H54 (cell line): Measurements from ENCODE around the gene GPRIN1.

Experiments
- DNase-seq: peaks from one replicate; pipeline ENCODE4 v3.0.0; 2011; ENCODE audit warnings: low spot score, mixed read lengths; ENCODE audit not compliant: insufficient read length
- FAIRE-seq: peaks from 3 replicates; lab custom pipeline; 2011; peaks lifted over from hg19 to GRCh38; lab: Jason Lieb, UNC
- POLR2A ChIP-seq: IDR thresholded peaks from 2 replicates; pipeline ENCODE4 v1.6.1; 2011; ENCODE audit warnings: low read depth, mild to moderate bottlenecking, low read length

GPRIN1 gene

DNA sequence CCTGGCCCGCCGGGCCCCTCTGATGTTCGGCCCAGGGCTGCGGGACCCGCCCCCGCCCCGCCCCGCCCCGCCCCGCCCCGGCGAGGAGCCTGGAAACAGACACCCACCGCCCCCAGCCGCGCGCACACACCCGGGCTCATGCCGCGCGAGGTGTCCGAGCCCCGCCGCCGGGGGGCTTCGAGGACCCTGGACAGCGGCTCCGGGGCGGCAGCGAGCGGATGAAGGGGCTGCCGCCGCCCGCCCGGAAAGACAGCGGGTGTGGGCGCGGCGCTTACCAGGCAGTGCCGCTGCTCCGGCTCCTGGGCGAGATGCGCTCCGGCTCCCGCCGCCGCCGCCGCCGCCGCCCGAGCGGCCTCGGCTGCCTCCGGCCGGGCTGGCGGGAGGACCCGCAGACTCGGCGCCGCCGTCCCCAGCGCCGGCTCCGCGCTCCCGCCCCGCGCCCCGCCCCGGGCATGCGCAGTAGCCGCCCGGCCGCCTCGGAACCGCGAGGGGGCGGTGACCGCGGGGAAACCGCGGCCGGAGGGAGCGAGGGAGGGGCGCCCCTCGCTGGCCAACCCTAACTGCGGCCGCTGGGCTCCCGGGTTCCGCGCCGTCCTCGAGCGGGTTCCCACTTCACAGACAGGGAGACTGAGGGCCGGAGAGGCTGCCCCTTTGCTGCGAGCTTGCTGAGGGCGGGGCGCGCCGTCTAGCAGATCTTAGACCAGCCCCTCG lies at the start of gene GPRIN1:
Gene GPRIN1, minus strand, starts transcription at position 433 of the 711 bp plus-strand sequence. CDS start 10,322 bp downstream, outside the sequence.
- DNase-seq = peak; percentile 90
- FAIRE-seq = no peak
- no peak; the same call in none of the 2 replicates for TF ChIP-seq POLR2A

DNA sequence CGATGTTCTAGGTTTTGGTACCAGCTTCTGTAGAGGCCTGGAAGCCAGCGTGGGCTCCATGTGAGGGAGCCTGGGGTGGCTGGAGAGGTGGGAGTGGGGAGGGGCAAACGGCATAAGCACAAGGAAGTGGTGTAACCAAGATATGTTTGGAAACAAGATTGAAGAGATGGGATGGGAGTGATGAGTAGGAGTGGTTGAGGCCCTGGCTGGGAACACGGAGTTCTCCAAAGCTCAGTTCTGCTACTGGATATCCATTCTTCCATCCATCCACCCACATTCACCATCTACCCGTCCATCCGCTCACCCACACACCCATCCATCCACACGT lies 49.5 kb upstream of the GPRIN1 start:
- FAIRE-seq (no peak), DNase-seq (no peak)
- TF ChIP-seq POLR2A = no peak

DNA sequence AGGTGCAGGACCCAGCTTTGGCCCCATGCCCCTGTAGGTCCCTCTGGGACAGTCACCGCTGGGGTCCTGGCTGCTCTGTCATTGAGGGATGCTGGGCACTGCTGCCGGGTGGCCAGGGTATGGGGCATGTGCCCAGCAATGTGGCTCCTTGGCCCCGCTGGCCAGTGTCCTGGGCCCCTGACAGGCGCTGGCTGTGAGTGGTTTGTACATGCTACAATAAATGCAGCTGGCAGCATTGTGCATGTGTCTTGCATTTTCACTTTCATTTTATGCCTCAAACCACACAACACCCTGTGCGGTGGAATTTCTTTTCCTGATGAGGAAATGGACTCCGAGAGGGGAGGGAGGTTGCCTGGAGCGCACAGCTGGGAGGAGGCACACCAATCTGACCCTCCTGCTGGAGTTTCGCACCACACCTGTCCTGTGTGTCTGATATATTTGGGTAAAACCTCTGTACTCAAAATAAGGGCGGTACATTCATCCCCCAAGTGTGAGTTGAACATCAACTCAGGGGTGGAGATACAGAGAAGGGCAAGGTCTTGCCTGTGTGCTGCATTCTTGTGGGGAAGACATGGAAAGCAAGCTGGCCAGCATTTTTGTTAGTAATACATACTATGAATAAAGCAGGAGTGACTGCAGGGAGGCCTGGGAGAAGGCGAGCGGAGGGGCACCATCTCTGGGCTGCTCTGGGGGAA lies 49.0 kb upstream of the GPRIN1 start:
- TF ChIP-seq POLR2A = no peak
- FAIRE-seq (no peak), DNase-seq (no peak)

DNA sequence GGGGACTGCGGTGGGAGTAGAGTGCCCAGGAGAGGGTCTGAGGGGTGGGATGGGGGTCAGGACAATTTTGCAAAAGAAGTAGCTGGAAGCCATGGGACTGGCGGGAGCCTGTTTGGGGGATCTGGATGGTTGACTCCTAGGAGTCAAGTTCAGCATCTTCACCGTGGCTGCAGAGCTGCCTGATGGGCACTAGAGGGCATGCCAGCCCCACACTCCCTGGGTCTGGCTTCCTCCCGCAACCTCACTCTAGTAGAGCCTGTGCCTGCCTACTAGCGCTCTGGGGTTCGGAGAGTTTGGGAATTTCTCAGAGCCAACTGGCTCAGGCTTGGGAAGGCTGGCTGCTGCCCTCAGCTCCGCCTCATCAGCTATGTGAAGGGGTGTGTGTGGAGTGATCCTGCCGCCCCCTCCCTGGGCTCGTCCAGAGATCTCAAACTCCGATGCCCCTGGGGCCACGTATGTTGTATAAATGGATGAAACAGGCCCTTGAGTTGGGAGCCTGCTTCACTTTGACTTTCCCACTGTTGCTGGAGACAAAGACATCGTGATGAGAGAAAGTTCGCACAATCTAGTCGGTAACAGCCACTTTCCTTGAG lies 48.1 kb upstream of the GPRIN1 start:
- FAIRE-seq (no peak), DNase-seq (peak; percentile 71)
- no peak for TF ChIP-seq POLR2A

DNA sequence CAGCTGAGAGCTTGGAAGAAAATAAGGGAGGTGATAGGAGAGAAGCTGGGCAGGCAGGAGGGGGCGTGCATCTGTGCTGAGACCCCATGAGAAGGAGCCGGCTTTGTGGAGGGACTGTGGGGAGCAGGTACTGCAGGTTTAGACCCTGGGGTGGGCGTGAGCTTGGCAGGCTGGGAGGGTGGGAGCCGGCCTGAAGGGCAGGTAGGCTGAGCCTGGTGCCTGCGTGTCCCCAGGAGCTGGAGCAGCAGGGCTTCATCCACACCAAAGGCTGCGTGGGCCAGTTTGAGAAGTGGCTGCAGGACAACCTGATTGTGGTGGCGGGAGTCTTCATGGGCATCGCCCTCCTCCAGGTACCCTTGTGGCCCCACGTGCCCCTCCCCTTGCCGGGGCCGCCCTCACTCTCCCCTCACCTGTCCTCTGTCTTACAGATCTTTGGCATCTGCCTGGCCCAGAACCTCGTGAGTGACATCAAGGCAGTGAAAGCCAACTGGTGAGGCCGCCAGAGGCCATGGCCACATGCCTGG lies 46.6 kb upstream of the GPRIN1 start:
- no peak for TF ChIP-seq POLR2A
- DNase-seq (no peak), FAIRE-seq (no peak)

DNA sequence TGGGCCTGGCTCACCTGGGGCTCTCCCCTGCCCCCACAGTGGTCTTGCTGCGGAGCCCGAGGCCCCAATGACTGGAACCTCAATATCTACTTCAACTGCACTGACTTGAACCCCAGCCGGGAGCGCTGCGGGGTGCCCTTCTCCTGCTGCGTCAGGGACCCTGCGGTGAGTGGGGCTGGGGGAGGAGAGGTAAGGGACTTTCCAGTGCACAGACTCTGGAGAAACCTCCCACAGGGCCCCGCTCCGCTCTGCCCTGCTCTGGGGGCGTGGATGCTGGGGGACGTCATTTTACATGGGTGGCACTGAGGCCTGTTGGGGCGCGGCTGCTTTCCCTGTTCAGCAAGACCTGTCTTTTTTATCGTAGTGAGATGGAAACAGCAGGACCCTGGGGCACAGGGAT lies 44.9 kb upstream of the GPRIN1 start:
- DNase-seq (no peak), FAIRE-seq (no peak)

DNA sequence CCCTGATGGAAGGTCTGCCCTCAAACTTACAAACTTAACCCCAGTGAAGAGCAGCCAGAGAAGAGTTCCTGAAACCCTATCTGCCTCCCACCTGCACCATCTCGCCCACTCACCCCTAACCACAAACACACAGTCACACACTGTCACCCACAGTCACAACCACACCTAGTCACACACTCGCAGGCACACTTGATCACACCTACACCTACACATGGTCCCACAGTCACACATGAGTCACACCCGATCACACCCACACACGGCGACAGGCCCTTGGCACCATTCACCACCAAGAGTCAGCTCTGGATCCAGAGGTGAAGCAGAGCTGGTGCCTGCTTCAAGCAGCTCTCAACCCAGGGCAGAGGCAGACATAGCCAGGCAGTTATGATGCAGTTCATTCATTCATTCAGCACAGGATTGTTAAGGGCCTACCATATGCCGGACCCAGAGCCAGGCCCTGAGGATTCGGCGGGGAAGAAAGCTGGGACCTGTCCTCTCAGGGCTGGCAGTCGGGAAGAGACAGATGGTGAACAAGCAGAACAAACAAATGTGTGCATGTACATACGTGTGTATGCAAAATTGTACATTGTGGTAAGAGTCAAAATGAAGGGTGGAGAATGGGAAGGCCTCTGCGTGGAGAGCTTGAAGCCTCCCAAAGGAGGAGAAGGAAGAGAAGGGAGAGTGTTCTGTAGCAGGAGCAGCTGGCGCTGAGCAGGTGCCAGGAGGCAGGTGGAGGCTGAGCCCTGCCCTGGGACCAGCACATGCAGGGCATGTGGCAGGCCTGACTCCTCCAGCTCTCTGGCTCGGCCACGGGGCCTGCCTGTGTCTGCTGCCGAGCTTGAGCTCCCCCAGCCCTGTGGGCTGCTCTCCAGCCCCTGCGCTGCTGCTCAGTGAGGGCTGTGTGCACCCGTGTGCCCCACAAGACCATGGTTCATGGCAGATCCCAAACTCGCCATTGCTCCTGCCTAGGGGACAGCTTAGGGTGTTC lies 43.7 kb upstream of the GPRIN1 start:
- FAIRE-seq (no peak), DNase-seq (no peak)
- no peak for TF ChIP-seq POLR2A

More for the DNA sequence above, 44.9 kb upstream of the GPRIN1 start:
- no peak for TF ChIP-seq POLR2A

DNA sequence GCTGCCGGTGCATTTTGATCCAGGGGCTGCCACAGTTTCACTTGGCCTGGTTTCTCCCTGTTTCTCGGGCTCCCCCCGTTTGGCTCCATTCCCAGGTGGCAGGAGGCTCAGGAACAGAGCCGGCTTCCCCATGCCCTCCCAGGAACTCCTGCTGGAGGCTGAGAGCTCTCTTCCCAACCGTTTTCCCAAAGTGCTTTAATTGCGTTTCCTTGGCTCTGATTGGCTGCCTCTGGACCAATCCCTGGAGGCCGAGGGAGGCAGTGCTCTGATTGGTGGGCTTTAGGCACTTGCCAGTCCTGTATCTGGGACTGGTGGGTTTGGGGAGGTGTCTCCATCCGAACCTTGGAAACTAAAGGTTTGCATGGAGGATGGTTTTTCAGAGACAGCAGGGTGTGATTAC lies 42.2 kb upstream of the GPRIN1 start:
- DNase-seq = no peak
- no peak for FAIRE-seq
- no peak for TF ChIP-seq POLR2A

DNA sequence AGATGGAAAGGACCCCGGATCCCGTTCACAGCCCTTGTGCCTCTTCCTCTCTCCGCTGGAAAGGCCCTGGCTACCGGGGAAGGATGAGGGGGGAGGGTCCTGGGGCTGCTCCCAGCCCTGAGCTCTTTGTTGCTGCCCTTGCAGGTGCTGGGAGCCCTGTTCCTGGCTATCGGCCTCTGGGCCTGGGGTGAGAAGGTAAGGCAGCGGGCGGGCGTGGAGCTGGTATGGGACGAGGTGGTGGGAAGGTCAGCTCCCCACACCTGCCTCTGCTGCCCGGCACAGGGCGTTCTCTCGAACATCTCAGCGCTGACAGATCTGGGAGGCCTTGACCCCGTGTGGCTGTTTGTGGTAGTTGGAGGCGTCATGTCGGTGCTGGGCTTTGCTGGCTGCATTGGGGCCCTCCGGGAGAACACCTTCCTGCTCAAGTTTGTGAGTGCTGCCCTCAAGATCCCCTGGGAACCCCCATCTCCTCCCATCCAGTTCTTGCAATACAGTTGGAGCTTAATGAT lies 41.6 kb upstream of the GPRIN1 start:
- no peak for TF ChIP-seq POLR2A
- DNase-seq (no peak), FAIRE-seq (no peak)

DNA sequence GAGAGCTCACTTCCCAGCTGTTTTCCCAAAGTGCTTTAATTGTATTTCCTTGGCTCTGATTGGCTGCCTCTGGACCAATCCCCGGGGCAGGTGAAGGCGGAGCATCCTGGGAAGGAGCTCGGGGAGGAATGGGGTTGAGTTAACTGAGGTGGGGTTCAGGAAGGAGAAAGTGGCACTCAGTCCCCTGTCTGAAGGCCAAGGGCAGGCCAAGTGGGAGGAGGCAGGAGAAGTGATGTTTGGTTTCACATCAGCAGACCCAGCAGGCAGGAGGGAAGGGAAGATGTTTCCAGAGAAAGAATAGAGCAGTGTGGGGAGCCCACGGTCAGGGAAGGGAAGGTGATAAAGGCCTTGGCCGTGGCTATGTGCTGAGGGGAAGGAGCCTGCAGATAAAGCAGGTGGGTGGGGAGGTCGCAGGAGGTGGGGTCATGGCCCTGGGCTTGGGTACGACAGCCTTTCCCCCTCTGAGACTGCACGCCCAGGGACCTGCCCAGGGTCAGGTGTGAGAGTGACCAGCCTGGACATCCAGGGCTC lies 40.5 kb upstream of the GPRIN1 start:
- no peak for FAIRE-seq

DNA sequence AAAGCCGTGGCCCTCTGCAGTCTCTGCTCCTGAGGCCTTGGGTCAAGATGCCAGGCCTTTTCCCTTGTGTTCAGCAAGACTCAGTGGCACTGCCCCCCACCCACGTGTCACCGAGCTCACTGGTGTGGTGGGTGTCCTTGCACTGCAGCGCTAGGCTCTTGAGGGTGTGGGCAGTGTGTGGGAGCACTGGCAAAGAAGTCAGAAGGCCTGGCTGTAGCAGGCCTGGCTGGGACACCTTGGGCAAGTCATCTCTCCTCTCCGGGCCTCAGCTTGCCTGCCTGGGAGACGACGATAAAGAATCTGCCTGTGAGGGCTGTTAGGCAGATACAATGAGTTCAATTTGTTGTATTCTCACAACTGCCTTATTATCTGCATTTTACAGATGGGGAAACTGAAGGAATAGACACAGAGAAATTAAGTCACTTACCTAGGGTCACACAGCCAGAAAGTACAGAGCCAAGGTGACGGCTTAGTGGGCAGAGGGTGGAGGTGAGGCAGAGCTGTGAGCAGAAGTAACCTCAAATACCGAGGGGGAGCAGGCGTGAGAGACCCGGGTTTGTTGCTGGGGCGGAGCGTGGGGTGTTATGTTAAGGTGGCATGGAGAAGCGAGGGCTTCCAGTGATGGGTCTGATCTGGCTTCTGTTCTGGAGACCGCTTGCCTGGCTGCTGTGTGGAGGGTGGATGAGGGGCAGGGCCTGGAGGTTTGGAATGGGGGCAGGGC lies 38.7 kb upstream of the GPRIN1 start:
- FAIRE-seq = no peak

More for the DNA sequence above, 40.5 kb upstream of the GPRIN1 start:
- DNase-seq = no peak
- no peak for TF ChIP-seq POLR2A

DNA sequence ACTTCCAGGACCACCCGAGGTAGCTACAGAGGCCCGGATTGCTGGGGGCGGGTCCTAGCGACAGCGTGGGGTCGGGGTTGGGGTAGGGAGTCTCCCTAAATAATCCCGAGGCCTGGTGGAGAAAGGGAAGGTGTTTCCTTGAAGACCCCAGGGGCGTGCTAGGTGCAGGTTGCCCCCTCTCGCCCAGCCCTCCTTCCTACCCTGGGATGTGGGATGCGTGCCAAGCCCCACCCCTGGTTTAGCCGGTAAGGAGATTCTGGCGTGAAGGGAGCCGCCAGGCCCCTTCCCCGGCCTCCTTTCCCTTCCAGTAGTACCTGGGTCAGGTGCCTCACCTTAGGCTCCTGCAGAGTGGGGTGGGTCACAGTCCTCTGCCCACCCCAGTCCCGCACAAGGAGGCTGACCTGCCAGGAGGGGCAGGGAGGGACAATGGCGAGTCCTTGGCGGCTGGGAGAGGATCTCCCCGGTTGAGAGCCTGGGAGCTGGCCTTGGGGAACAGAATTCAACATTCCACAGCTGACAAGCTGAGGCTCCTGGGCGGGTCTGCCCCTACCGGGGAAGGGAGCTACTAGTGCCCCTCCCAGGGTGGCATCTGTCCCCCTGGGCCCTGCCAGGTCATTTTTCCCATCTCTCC lies 38.0 kb upstream of the GPRIN1 start:
- peak; percentile 59 for DNase-seq
- TF ChIP-seq POLR2A = no peak
- no peak for FAIRE-seq

More for the DNA sequence above, 38.7 kb upstream of the GPRIN1 start:
- no peak for DNase-seq
- no peak for TF ChIP-seq POLR2A
